Urothelium cell line (cell line): ENCODE results near the gene HOXC10.

Source experiments
- DNase-seq: peaks from one replicate; pipeline ENCODE4 v3.0.0; 2011; ENCODE audit warnings: low spot score, mixed read lengths
- FAIRE-seq: peaks from 2 replicates; lab custom pipeline; 2011; peaks lifted over from hg19 to GRCh38; lab: Jason Lieb, UNC

Gene HOXC10

DNA sequence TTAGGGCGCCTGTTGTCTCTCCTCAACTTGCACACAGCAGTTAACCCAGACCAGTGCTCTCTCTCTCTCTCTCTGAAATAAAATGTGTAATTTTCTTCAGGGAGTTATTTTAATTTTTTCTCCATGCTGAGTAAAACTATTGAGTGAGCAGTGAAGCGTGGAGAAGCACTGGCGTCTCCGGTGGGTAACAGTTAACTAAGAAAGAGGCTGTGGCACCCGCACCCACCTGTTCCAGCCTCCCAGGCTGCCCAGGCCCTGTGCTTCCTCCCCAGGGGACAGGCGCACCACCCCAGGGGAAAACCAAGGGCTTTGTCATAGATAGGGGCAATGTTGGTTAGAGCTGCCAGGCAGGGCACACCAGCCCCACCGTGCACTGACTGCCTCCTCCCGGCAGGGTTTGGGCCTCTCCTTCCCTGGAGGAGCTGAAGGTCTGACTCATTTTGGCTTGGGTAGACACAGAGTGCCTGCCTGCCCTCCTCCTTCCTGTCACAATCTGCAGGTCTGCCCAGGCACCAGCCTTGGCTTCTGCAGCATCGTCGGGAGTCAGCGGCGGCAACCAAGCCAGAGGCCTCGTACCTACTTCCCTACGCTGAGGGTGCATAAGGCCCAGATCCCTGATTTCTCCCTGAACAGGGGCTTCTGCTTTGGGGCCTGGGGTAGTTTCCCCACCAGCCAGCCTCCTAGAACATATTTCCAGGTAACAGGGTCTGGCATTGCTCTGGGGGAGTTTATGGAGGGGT is 51.8 kb downstream of the HOXC10 start:
- FAIRE-seq, result no peak
- DNase-seq, result peak; percentile 62

GRCh38 chr12:54037360-54038283 is 52.7 kb downstream of the HOXC10 start:
- FAIRE-seq, result no peak

DNA sequence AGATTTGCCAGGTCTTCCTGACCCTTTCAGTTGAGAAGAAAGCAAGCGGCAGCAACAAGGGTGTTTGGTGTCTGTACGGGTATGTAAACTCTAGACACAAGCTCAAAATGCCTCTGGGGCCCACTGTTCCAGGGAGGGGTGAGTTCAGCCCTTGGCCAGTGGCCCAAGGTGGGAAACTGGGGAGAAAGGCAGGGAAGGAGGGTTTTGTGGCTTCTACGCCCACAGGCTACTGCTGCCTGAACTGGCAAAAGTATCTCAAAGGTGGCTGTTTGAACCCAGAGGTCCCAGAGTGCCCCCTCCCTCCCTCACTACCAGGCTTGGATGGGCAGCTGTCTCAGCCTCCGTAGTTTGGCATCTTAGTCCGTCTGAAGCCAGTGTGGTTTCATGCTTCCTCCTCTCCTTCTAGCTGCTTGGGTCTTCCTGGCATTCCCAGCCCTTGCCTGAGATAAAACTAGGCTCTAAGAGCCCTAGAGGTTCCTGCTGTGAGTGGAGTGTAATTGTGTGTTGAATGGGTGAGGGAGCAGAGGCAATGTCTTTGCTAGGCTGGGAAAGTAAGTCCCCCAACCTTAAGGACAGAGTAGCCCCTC is 53.4 kb downstream of the HOXC10 start:
- DNase-seq (no peak), FAIRE-seq (no peak)

More at GRCh38 chr12:54037360-54038283, 52.7 kb downstream of the HOXC10 start:
- no peak for DNase-seq

DNA sequence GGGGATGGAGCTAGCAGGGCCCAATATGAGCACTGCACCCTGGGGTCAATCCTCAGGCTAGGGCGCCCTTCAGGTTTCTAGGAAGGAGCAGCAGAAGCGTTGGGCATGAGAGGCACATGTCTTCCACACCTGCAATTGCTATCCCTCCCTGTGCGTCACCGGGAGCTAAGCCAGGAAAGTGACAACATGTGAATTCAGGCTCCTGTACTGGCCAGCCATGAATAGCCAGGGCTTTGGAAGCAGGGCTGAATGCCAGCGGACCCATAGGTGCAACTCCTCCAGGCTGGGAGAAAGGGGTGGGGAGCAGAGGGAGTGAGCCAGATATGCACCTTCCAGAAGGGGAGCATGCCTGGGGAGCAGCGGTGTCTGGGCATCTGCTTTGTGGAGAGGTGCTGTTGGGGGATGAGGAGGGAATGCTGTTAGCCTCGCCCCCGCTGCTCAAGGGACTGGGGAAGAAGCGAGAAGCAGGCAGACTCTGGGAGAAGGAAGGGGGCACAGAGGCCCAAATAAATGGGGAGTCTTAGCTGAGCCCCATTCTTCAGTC is 54.0 kb downstream of the HOXC10 start:
- FAIRE-seq, result no peak

DNA sequence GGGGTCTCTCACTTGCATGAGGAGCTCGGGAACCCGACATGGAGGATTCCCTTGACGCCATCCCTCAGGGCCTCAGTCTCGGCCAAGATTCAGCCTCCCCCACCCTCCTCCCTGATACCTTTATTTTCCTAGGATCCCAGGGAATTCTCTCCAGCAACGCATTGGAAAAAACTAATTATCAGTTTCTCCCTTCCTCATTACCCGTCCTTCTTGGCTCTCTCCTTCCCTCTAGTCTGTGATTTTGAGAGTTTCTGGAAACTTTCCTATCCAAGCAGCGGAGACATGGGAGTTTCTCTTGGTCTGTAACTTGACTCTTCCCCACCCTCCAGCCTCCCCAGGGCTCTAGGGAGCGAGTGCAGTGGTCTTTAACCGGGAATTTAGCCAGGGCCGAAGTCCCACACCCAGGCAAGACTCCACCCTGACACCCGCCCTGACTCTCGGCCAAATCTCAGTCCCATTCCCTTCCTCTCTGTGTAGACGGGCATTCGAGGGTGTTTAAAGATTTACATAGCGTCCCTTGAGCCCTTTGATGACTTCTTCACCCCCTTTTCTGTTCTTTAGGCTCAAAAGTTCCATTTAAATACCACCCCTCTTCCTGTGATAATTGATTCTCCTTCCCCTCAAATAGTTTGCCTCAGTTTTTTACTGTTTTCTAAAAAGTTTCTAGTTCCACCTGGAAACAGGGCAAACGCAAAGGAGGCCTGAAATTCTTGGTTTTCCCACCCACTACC is 54.6 kb downstream of the HOXC10 start:
- FAIRE-seq (no peak), DNase-seq (no peak)

More for the DNA sequence above, 54.0 kb downstream of the HOXC10 start:
- DNase-seq, result no peak
